Activated CD8-positive, alpha-beta memory T cell treated with anti-CD3 and anti-CD28 coated beads for 36 hours (primary cell): Measurements from ENCODE around the gene MAP2K2. TPM values are rescaled to one million over a fixed set of nuclear protein-coding genes. Genes with fewer than 3 reads are reported as not detected.

Source experiments
- CTCF ChIA-PET: fragments of 350-600 bp; sonication (Branson Sonifier 250); formaldehyde crosslinking; loops from one replicate; lab custom pipeline; 2021; ENCODE audit warnings: antibody characterized with exemption; lab: Charles Lee
- POLR2A ChIA-PET: fragments of 350-600 bp; sonication (Branson Sonifier 250); formaldehyde crosslinking; loops from one replicate; lab custom pipeline; 2021; ENCODE audit warnings: antibody characterized with exemption; lab: Charles Lee
- total RNA-seq, 2 experiments: library from RNA; stranded (reverse); gene quantifications; one replicate each; pipeline ENCODE4 v1.2.3, GENCODE V29; 2021

MAP2K2 gene
- total RNA-seq, 2 experiments from 2014 or later: 145 to 149 TPM

DNA sequence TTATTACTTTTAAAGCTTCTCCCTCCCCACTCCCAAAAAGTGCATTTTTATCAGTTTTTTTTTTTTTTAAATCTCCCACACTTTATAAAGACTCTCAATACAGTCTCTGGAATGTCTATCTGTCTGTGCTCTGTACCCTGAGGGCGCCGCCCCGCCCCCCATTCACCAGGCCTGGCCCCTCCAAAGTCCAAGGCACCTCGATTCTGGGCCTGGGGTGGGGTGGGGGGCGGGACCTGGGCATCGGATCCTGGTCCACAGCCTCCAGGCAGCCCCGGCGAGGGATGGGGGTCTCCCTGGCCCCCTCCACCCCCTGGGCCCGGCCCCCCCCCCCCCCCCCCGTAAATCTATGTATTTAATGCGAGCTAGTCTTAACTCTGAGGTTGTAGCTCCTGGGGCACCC is 80.5 kb downstream of the MAP2K2 start:
- ChIA-PET CTCF (no interaction called here), POLR2A (no interaction called here)

- ChIA-PET CTCF (no interaction called here), POLR2A (no interaction called here)
Observed at GRCh38 chr19:4042731-4043082, 81.2 kb downstream of the MAP2K2 start.

- ChIA-PET POLR2A (no interaction called here), CTCF (no interaction called here)
Observed at GRCh38 chr19:4042064-4042730, 81.7 kb downstream of the MAP2K2 start.

Other genes starting within 250 kb of the MAP2K2 start
- gene ATCAY, start 243.4 kb downstream of the MAP2K2 start, total RNA-seq: not detected
- gene NMRK2, start 191.1 kb downstream of the MAP2K2 start, total RNA-seq: not detected
- gene DAPK3, start 153.0 kb downstream of the MAP2K2 start, total RNA-seq: 10 to 100 TPM; 42.3 to 42.5 TPM
- 1,000 to 10,000 TPM; 3,176 to 3,180 TPM for gene EEF2, start 138.7 kb downstream of the MAP2K2 start, total RNA-seq
- 10 to 100 TPM; 32.9 to 34.7 TPM for gene PIAS4, start 116.4 kb downstream of the MAP2K2 start, total RNA-seq
- gene ZBTB7A, start 57.2 kb downstream of the MAP2K2 start, total RNA-seq: 10 to 100 TPM; 41.9 to 42.4 TPM
- not detected for gene CREB3L3, start 29.5 kb upstream of the MAP2K2 start, total RNA-seq
- gene SIRT6, start 58.4 kb upstream of the MAP2K2 start, total RNA-seq: 10 to 100 TPM; 33.0 to 34.0 TPM
- gene ANKRD24, start 58.6 kb upstream of the MAP2K2 start, total RNA-seq: 1 to 10 TPM in 1 of 2 experiments, under 1 TPM in 1; 0.78 to 1.0 TPM
- 1 to 10 TPM; 8.4 to 9.7 TPM for gene EBI3, start 105.4 kb upstream of the MAP2K2 start, total RNA-seq
- 10 to 100 TPM; 29.7 to 35.1 TPM for gene YJU2, start 123.0 kb upstream of the MAP2K2 start, total RNA-seq
- gene SHD, start 155.1 kb upstream of the MAP2K2 start, total RNA-seq: not detected
- gene TMIGD2, start 178.3 kb upstream of the MAP2K2 start, total RNA-seq: 1 to 10 TPM; 7.6 to 7.7 TPM
- gene FSD1, start 180.5 kb upstream of the MAP2K2 start, total RNA-seq: 10 to 100 TPM; 16.3 to 19.9 TPM
- 1 to 10 TPM; 6.2 to 7.5 TPM for gene STAP2, start 214.7 kb upstream of the MAP2K2 start, total RNA-seq
- 10 to 100 TPM; 18.0 to 20.1 TPM for gene MPND, start 219.4 kb upstream of the MAP2K2 start, total RNA-seq